ENCODE data around the gene FKBP10. TPM values are rescaled to one million over a fixed set of nuclear protein-coding genes. Genes with fewer than 3 reads are reported as not detected.
A peak's percentile ranks its signal among the peaks of the same experiment; 100 is the strongest.

Gene FKBP10
- total RNA-seq, 6 donors from 2014 or later = 8.9 to 59.7 (median 29.3) TPM

- Histone ChIP-seq H3K4me1 (peaks cover under 1 to 5% (median 2%) of the 10 kb centered on the region in 4 donors), H3K36me3 (peaks cover 6 to 79% (median 54%) of the 10 kb centered on the region in 4 donors), H3K4me3 (no peak overlapping the region), H3K27ac (peak overlapping the region in 2 of 4 donors; percentile 4 to 7), H3K9me3 (no peaks in the 10 kb centered on the region), H3K27me3 (no peaks in the 10 kb centered on the region)
- WGBS, 2 donors = 53 to 60% methylated on average over 9 of the region's 9 CpGs
- DNase-seq = peak in 1 of 2 donors; percentile 76
- ATAC-seq (ENCODE audit: low FRiP score in 2 of 2) = peak in 1 of 2 donors; percentile 38
- peak in 1 of 2 donors; percentile 9 for TF ChIP-seq POLR2AphosphoS5 (IDR thresholded peaks at IDR 0.05)
- no peak for TF ChIP-seq POLR2A (IDR thresholded peaks at IDR 0.05)
- TF ChIP-seq, protein P1, sequence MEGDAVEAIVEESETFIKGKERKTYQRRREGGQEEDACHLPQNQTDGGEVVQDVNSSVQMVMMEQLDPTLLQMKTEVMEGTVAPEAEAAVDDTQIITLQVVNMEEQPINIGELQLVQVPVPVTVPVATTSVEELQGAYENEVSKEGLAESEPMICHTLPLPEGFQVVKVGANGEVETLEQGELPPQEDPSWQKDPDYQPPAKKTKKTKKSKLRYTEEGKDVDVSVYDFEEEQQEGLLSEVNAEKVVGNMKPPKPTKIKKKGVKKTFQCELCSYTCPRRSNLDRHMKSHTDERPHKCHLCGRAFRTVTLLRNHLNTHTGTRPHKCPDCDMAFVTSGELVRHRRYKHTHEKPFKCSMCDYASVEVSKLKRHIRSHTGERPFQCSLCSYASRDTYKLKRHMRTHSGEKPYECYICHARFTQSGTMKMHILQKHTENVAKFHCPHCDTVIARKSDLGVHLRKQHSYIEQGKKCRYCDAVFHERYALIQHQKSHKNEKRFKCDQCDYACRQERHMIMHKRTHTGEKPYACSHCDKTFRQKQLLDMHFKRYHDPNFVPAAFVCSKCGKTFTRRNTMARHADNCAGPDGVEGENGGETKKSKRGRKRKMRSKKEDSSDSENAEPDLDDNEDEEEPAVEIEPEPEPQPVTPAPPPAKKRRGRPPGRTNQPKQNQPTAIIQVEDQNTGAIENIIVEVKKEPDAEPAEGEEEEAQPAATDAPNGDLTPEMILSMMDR (IDR thresholded peaks at IDR 0.05) = no peak
- TF ChIP-seq EP300 (IDR thresholded peaks at IDR 0.05) = no peak
Measured at GRCh38 chr17:41869426-41869825, 56.6 kb downstream of the FKBP10 start.

DNA sequence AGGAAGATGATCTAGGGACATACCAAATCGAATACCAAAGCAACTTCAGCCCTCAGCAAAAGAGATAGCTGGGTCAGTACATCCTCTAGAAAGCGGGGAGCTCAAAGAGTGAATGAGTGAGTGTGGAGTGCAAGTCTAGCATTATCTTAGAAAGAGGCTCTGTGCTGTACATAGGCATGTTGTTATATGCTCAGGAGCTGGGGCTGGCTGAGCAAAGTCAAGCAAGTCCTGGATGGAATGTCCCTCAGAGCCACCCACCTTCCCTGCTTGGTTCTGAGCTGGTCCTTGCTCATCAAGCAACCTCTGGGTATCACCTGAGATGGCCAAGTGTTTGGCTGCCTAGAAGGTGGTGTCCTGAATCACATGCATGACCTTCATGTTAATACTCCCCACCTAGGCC, 57.3 kb downstream of the FKBP10 start:
- Histone ChIP-seq H3K4me1 (peaks cover 0 to 5% (median 0%) of the 10 kb centered on the region in 4 donors), H3K27me3 (no peaks in the 10 kb centered on the region), H3K27ac (peak overlapping the region in 2 of 4 donors; percentile 4 to 30), H3K36me3 (peaks cover 6 to 86% (median 58%) of the 10 kb centered on the region in 4 donors), H3K9me3 (no peaks in the 10 kb centered on the region), H3K4me3 (no peak overlapping the region)
- DNase-seq = no peak
- TF ChIP-seq, protein P1 (IDR thresholded peaks at IDR 0.05) = no peak
- TF ChIP-seq EP300 (IDR thresholded peaks at IDR 0.05) = no peak
- no peak for TF ChIP-seq POLR2AphosphoS5 (IDR thresholded peaks at IDR 0.05)
- TF ChIP-seq POLR2A (IDR thresholded peaks at IDR 0.05) = no peak
- WGBS, 2 donors = 87 to 92% methylated on average over 2 of the region's 2 CpGs
- no peak for ATAC-seq (ENCODE audit: low FRiP score in 2 of 2)

DNA sequence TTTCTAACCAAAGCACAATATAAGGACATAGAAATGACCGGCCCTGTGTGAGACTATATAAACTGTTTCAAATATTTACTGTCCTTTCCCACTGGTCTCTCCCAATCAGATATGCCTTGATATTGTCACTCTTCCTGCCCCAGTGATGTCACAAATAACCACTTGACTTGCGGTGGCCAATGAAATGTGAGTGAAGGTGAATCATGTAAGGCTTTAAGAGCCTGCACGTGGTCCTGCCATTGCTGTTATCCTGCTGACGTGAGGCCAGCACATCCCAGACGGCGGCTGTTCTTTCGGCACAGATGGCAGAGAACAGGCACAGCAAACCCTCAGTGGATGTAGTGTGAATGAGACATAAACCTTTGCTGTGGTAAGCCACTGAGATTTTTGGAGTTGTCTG, 57.8 kb downstream of the FKBP10 start:
- no peaks in the 10 kb centered on the region for H3K27me3 ChIP-seq
- ATAC-seq (ENCODE audit: low FRiP score in 2 of 2) (no peak), DNase-seq (no peak)
- no peak overlapping the region for H3K4me3 ChIP-seq
- H3K9me3 ChIP-seq = no peaks in the 10 kb centered on the region
- WGBS, 2 donors = 89% methylated on average over 7 of the region's 7 CpGs
- no peak overlapping the region for H3K27ac ChIP-seq
- peaks cover 0 to 3% (median 0%) of the 10 kb centered on the region in 4 donors for H3K4me1 ChIP-seq
- H3K36me3 ChIP-seq = peaks cover 6 to 89% (median 58%) of the 10 kb centered on the region in 4 donors
- no peak for TF ChIP-seq POLR2AphosphoS5 (IDR thresholded peaks at IDR 0.05)
- TF ChIP-seq EP300 (IDR thresholded peaks at IDR 0.05) = no peak
- TF ChIP-seq POLR2A (IDR thresholded peaks at IDR 0.05) = no peak
- TF ChIP-seq, protein P1 (IDR thresholded peaks at IDR 0.05) = no peak

DNA sequence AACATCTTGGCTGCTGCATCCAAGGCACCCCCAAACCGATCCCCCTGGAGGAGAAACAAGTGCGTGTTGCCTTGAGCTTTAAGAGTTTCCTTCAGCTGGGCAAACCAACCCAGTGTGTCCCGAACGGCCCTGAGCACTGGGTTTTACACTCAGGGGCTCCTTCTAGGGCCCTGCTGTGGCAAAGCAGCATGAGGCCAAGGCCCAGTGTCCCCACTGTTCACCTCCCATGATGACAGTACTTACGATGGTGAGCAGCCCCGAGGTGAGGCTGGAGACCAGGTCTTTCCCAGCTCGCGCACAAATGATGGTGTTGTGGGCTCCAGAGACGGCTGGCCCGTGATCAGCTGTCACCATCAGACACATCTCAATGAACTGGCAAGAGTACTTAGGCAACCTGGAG, 59.0 kb downstream of the FKBP10 start:
- H3K9me3 ChIP-seq = no peaks in the 10 kb centered on the region
- H3K4me3 ChIP-seq = no peak overlapping the region
- no peaks in the 10 kb centered on the region for H3K27me3 ChIP-seq
- no peak overlapping the region for H3K27ac ChIP-seq
- TF ChIP-seq, protein P1 (IDR thresholded peaks at IDR 0.05) = no peak
- no peak for TF ChIP-seq EP300 (IDR thresholded peaks at IDR 0.05)
- no peak for TF ChIP-seq POLR2AphosphoS5 (IDR thresholded peaks at IDR 0.05)
- no peak for TF ChIP-seq POLR2A (IDR thresholded peaks at IDR 0.05)
- no peak for ATAC-seq (ENCODE audit: low FRiP score in 2 of 2)
- DNase-seq = no peak
- peaks cover 0 to 3% (median 0%) of the 10 kb centered on the region in 4 donors for H3K4me1 ChIP-seq
- 95 to 96% methylated on average over 10 of the region's 10 CpGs for WGBS, 2 donors
- peaks cover 6 to 88% (median 60%) of the 10 kb centered on the region in 4 donors for H3K36me3 ChIP-seq

Small RNA genes lying within 50 kb of the gene (small RNA-seq; reads per million reads assigned to genes)
- 0 reads per million in 4 donors for gene AC125257.2

Other genes with a start within 250 kb of the FKBP10 start
- gene KRT9, start 240.9 kb upstream of the FKBP10 start, total RNA-seq = not detected
- gene KRT14, start 226.1 kb upstream of the FKBP10 start, total RNA-seq = not detected
- gene KRT16, start 200.2 kb upstream of the FKBP10 start, total RNA-seq = not detected
- 10 to 100 TPM in 4 of 6 donors, 1 to 10 TPM in 1, under 1 TPM in 1; 0.78 to 33.3 (median 18.0) TPM for gene KRT17, start 188.4 kb upstream of the FKBP10 start, total RNA-seq
- gene EIF1, start 124.1 kb upstream of the FKBP10 start, total RNA-seq = 100 to 1,000 TPM; 109 to 998 (median 405) TPM
- gene GAST, start 100.7 kb upstream of the FKBP10 start, total RNA-seq = not detected
- gene HAP1, start 78.4 kb upstream of the FKBP10 start, total RNA-seq = 1 to 10 TPM in 1 of 6 donors, under 1 TPM in 3, not detected in 2; 0.14 to 1.0 (median 0.59) TPM
- gene JUP, start 26.3 kb upstream of the FKBP10 start, total RNA-seq = 100 to 1,000 TPM; 120 to 241 (median 143) TPM
- 10 to 100 TPM in 2 of 6 donors, 1 to 10 TPM in 4; 5.8 to 26.2 (median 8.9) TPM for gene P3H4, start 1.1 kb upstream of the FKBP10 start, total RNA-seq
- 10 to 100 TPM; 35.1 to 61.8 (median 37.5) TPM for gene NT5C3B, start 23.2 kb downstream of the FKBP10 start, total RNA-seq
- 1 to 10 TPM in 1 of 6 donors, under 1 TPM in 2, not detected in 3; 0.17 to 1.1 (median 0.37) TPM for gene KLHL10, start 24.8 kb downstream of the FKBP10 start, total RNA-seq
- 10 to 100 TPM; 13.3 to 25.2 (median 15.5) TPM for gene KLHL11, start 52.4 kb downstream of the FKBP10 start, total RNA-seq
- 100 to 1,000 TPM in 2 of 6 donors, 10 to 100 TPM in 4; 41.9 to 132 (median 84.6) TPM for gene ACLY, start 105.9 kb downstream of the FKBP10 start, total RNA-seq
- gene ODAD4, start 117.6 kb downstream of the FKBP10 start, total RNA-seq = 10 to 100 TPM in 2 of 6 donors, 1 to 10 TPM in 4; 1.2 to 16.9 (median 4.8) TPM
- gene CNP, start 153.8 kb downstream of the FKBP10 start, total RNA-seq = 10 to 100 TPM; 33.4 to 62.3 (median 45.3) TPM
- 100 to 1,000 TPM in 1 of 6 donors, 10 to 100 TPM in 5; 53.2 to 109 (median 73.5) TPM for gene DNAJC7, start 204.4 kb downstream of the FKBP10 start, total RNA-seq
- 10 to 100 TPM; 27.2 to 36.6 (median 31.0) TPM for gene NKIRAS2, start 207.1 kb downstream of the FKBP10 start, total RNA-seq
- gene C17orf113, start 237.6 kb downstream of the FKBP10 start, total RNA-seq = 1 to 10 TPM; 1.1 to 5.2 (median 2.3) TPM

All from upper lobe of left lung (tissue), 6 donors.